Fibroblast of upper back skin (primary cell): ENCODE data around the gene ATP4A.

Experiments
- DNase-seq: peaks from one replicate; pipeline ENCODE4 v3.0.0-alpha.2; 2013

The ATP4A gene

DNA sequence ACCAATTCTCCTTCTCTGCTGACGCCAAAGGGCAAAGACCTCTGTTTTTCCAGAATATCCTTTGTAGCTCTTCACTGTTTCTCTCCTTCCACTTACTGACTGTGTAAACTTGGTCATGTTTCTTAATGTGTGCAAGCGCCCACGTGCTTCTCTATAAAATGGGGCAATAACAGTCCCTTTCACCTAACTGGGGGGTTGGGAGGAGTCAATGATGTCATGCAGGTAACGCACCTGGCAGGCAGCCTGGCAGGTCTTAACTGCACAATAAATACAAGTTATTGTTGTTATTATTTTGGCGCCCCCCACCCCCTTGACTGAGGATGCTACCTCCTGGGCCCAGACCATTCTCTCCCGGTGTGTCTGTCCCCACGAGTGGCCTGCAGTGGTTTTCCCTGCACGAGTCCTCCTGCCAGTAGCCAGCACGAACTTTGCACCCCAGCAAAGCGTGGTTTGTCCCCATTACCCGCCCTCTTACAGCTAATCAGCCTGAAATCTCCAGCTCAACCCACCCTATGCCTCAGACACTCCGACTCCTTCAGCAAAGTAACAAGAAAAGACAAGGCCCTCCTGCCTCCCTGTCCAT, 40.6 kb downstream of the ATP4A start:
- no peak for DNase-seq

DNA sequence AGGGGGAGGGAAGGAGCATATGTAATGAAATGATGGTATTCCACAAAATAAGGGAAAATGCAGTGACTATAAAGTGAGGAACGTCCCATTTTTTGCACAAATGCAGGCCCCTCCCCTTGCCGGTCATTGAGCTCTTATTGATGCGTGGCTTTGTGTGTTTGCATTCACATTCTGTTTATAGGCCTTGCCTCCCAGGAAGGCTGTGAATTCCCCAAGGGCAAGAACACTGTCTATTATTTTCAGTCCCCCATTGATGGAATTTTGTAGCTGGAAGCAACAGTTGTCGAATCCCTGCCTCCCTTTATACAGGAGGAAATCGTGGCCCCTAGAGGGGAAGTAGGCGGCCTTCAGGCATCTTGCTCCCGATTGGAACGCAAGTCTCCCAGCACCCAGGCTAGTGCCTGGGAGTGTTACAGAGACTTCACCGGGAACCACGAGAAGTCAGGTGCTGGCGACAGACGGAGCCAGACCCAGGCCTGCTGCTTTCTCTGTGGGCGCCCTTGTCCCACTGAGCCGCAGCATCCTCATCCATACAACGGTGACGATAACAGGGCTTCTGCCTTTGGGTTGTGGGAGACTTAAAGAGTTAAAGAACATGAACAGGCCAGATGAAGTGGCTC, 42.2 kb downstream of the ATP4A start:
- no peak for DNase-seq

DNA sequence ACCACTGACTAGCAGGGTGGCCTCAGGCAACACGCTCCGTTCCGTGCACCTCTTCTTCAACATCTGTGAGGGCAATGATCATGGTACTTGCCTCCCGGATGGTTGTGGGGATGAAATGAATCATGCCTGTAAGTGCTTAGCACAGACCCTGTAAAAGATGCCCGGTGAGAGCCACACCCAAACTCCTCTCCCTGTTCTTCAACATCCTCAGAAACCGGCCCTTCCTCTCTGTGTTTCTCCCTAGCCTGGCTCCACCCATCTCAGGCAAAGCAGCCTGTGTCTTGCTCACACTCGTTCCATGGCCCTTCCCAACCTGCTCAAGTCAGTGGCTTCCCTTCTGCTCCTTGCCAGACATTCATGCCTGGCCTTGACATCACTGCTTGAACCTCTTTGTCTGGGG, 44.2 kb downstream of the ATP4A start:
- DNase-seq = peak; percentile 22

DNA sequence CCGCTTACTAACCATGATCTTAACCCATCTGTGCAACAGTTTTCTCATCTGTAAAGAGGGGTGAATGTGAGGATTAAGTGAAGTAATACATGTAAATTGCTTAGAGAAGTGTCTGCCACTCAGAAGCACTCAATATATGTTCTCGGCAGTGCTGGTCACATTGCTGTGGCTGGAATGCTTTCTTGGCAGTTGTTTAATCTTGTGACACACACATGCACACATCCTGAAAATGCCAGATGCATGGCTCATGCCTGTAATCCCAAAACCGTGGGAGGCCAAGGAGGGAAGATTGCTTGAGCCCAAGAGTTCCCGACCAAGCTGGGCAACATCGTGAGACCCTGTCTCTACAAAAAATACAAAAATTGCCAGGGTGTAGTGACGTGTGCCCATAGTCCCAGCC, 45.1 kb downstream of the ATP4A start:
- DNase-seq = peak; percentile 97

DNA sequence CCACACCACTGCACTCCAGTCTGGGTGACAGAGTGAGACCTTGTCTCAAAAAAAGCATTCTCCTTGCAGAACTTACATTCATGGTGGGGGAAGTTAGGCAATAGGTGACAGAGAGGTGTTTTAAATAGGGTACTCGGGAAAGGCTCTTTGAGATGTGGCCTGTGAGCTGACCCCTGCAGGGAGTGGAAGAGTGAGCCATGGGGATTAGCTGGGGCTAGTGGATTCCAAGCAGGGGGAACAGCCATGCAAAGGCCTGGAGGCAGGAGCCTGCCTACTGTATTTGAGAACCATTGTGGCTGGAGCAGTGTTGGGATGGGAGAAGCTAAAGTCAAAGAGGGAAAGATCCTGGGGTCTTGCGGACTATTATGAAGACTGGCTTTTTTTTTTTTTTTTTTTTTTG, 46.1 kb downstream of the ATP4A start:
- no peak for DNase-seq

DNA sequence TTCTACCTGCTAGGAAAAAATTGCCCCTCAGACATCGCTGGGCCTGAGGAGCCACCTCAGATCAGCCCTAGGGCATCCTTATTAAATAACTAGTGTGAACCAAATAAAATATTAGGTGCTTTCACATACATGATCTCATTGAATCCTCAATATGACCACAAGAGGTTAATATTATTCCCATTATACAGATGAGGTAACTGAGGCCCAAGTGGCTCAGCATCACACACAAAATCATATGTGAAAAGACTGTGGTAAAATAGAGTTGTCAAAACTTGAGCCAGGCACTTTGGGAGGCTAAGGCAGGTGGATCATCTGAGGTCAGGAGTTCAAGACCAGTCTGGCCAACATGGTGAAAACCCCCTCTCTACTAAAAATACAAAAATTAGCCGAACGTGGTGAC, 47.1 kb downstream of the ATP4A start:
- no peak for DNase-seq

DNA sequence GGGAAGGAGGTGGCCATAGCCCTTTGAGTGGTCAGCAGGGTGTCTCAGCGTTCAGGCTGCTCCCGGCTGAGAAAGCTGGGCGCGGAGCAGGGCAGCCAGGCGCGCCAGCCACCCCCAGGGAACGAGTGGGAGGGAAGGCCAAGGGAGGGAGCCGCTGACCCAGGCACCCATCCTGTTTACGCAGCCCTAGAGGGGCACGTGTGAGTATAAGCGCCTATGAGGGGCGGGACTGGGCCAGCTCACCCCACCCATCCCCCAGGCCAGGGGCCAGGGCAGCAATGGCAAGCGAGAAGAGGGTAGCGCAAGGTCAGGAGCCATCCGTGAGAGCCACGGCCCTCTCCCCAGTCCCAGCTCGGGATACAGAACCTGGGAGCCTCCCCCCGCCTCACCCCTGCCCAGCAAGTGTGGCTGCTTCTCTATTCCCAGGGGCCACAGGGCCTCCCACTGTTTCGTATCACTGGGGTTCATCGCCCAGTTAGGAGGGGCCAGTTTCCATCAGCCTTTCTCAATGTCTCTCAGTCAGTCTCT, 49.1 kb downstream of the ATP4A start:
- no peak for DNase-seq

DNA sequence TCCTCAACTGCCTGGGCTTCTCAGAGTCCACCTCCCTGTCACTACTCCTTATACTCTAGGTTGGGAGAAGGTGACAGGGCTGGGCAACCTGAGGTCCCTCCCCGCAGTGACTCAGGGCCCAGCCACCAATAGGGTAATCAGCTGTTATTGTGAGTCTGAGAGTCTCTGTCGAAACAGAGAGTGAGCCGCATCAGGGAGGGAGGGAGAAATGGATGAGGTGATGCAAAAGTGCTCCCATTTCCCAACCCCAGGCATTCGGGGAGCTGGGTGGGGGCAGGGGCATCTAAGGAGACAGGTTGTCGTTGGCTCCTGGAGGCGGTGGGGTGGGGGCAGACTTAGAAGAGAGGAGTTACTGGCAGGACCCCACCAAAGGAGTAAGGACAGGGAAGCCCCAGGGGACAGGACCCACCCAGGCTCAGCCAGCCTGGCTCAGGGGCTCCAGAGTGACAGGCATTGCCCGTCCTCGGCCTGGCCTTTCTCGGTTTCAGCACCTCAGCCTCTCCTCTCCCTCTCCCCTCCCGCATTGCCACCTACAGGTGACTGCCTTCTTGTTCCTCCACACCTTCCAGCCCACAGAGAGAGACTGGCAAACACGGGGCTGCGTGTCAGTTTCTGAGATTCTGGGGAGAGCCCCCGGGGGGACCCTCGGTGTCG, 49.7 kb downstream of the ATP4A start, which contains the start of gene DMKN:
Gene DMKN, minus strand, starts transcription at position 22 of the 654 bp plus-strand sequence. CDS start 174 bp downstream, outside the sequence.
- DNase-seq = peak; percentile 42

DNA sequence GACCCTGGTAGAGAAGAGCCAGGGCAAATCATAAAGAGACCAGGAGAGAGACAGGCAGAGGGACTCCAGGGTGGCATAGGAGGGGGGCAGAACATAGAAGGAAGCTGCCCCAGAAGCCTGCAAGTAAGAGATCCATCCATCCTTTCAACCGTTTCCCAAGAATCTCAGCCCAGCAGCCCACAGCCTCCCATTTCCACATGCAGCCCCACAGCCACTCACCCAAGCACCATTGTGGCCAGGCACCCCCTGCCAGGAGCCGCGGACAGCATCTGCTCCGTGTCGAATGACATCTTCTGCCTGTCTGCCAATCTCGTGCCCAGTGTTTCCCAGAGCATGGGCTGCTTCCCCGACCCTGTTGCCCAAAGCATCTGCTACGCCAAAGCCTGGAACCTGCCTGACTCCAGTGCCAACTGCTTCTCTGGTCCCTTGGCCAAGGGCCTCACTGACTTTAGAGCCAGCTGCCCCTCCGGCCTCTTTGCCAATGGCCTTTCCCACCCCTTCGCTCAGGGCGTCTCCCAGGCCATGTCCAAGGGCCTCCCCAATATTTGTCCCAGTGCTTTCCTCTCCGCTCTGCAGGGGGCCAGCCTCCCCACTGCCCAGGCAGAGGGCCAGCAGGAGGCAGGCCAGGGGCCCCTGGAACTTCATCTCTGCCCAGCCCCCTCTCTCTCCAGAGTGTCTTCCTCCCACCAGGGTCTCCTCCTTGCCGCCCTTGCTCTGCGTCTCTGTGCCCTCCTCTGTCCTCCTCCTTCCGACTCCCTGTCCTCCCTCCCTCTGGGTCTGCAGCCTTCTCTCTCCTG, 50.4 kb downstream of the ATP4A start:
- no peak for DNase-seq

DNA sequence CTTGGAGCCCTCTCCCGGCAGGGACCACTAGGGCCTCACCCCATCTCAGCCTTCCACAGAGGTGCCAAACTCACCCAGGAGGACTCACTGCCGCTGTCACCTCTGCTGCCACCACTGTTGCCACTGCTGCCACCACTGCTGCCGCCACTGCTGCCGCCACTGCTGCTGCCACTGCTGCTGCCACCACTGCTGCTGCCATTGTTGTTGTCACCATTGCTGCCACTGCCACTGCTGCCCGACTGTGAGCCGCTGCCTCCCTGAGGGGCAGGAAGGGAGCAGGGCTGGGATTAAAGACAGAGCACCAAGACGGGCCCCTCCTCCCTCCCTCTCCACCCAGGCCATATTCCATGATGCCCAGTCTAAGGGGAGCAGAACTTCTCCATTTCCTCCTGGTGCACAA, 52.1 kb downstream of the ATP4A start:
- DNase-seq = no peak

DNA sequence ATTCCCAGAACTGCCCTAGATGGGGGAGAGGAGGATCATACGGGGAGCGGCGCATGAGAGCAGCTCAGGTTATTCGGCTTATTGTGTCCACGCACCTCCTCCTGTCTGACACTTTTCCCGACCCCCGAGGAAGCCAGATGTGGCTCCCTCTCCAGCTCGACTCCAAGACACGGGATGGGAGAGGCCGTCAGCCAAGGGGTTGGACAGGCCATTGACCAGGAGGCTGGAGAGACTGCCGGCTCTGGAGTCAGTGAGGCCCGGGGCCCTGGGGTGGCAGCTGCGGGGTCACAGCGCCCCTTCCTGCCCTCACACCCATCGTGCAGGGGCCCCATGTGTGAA, 52.9 kb downstream of the ATP4A start:
- no peak for DNase-seq

DNA sequence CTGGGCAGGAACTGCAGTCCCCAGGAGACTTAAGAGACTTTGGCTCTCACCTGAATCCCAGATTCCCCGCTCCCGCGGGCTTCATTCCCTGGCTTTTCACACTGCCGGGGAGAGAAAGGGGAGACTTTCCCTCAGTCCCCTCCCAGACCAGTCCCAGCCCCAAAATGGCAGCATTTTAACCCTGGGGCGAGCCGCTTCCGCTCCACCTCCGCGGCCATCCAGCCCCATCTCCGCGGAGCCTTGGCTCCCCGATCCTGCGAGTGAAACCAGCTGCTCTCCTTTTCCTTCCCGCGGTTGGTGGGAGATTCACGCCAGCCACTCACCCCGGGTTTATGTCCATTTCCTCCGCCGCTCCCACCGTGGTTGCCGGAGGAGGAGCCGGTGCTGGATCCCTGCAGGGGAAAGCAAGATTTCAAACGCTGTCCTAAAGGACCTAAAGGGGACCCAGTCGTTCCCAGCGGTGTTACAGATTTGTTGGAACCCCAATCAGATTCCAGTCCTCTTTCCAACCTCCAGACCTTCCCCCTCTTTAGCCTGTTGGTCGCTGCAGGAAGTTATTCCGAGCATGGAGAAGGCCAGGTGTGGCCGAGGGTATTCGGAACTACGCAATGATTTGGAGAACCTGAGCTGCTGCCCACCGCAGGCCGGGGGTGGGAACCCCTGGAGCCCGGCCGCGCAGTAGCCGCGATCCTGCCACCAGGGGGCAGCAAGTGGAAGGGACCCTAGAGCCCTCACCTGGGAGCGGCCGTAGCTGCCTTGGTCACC, 53.4 kb downstream of the ATP4A start:
- peak; percentile 38 for DNase-seq

DNA sequence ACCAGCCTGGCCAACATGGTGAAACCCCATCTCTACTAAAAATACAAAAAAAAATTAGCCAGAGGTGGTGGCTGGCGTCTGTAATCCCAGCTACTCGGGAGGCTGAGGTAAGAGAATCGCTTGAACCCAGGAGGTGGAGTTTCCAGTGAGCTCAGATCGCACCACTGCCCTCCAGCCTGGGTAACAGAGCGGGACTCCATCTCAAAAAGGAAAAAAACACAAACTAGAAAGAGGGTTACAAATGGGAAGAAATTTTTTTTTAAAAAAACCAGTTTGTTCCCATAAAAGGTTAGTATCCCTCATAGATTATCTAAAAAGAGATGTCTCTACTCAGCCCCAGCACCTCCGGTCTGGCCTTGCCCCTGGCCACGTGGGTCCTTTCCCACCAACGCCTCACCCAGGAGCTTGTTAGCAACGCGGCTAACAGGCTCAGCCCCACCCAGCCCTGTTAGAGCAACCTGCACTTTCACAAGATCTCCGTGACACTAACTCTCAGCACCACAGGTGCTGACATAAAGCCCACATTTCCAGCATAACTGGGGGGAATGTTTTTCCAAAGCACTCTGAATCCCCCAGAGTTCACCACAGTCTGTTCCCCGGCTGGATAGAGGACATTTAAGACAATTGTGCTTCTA, 54.3 kb downstream of the ATP4A start:
- no peak for DNase-seq

DNA sequence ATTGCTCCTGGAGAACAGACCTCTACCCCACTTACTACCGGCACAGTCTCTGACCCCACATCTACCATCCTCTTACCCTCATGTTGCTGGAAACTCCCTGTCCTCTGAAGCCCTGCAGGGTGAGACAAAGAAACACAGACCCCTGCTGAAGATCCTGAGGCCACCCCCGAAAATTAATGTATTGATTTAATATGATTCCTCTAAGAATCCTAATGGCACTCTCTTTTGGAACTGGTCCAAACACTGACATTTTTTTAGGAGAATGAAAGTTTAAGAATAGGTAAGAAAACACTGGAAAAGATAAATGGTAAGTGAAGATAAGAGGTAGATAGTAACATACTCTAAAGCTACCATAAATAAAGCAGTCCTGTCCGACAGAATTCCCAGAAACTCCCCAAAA, 55.3 kb downstream of the ATP4A start:
- no peak for DNase-seq

DNA sequence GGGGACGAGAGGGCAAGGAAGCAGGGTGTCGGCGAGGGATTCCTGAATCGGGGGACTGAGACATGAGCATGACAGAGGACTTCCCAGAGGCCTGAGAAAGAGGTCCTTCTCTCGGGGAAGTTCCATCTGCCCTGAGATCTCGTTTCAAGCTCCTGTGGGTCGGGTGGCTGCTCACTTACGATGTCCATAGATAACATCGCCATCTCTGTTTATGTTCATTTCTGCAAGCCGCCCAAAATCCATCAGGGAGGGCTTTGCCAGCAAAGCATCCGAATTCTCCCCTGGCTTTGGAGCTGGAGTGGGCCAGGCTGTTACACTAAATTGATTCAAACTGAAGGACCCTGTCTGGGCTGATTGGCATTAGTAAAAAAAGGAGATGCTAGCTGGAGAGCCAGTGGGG, 55.9 kb downstream of the ATP4A start:
- no peak for DNase-seq

DNA sequence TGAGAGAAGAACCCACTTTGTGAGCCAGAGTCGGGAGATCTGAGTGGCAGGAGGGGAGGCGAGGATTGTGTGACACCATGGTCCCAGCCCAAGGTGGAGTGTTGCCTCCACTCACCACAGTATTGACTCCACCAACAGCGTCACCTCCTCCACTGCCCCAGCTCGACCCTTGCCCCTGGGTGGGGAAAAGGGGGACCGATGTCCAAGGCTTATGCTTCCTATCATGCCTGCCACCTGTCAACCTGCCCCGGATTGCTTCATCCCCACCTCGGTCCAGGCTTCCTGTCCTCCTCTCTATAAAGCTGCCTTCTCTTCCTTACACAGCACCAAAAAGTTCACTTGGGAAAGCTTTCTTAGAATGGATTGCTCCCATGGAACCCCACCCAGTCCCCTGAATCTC, 57.4 kb downstream of the ATP4A start:
- no peak for DNase-seq

DNA sequence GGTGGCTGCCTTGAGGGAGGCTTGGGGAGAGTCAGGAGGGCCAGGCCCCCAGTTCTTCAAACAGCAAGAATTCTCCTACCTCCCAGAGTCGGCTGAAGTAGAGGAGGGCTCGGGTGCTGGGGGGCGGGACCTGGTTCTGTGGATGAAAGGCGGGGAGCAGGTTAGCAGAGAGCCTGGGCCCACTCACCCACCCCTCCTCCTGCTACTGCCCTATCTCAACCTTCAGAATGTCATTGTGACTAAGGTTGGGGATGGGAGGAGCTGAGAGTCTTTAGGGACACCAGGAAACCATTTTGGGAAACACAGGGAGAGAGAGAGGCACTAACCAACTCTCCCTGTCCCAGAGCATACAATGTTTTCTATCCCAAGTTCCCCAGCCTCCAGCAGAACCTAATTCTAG, 60.7 kb downstream of the ATP4A start:
- DNase-seq = no peak

DNA sequence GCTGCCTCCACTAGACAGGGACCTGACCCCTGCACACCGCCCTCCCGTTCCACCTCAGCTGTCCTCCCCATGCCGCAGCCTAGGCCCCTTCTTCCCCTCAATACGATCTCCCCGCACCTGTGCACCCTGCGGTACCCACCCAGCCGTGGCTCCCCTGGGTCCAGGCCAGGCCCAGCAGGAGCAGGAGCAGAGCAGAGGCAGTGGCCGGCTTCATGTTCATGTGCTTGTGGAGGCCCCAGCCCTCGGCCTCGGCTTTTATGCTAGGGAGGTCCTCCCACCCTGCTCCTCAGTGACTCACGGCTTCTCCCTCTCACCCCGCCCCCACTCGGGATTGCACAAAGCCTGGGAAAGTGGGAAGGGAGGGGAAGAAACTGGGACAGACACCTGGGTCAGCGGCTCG, 61.8 kb downstream of the ATP4A start:
- DNase-seq = peak; percentile 16

DNA sequence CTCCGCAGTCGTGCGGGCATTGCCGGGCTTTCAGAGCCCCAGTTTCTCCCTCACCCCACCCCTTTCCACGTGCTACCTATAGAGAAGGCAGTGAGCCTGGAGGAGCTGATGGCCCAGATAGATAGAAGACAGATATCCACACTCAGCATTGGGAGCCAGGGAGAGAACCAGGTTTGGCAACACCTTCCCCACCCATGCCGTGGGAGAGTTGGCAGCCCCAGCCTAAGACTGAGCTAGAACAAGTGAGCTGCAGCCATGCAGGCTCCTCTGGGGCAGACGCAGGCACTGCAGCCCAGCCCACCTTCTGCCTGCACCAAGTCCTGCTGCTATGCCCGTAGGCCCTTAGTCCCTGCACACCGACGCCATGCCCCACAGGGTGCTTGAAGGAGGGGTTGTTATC, 62.8 kb downstream of the ATP4A start:
- DNase-seq = no peak
